ENCODE results near the gene CAMTA1.

CAMTA1 gene

DNA sequence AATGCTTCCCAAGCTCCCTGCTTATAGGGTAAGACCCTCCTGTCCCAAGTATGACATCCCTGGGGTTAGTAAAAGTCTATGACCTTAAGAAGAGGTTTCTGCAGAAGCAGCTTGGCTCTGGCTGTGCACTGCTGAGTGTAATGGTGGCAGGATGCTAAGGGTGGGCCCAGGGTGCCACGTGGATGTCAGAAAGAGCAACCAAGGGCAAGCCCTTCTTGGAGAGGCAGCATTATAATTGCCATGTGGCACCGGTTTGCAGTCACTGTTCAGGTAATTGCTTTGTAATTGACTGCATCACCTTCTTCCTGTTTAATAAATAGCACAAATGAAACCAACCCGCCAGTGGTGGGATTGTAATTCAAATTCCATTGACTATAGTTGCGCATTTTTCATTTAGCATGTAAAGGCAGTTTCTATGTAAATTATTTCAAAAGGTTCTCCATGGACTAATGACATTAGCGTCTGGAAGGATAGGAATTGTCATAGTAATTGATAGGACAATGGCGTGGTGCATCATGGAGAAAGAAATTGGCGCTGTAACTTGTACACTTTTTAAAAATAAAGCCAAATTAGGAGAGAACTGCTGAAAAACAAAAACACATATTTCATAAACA is 495.2 kb downstream of the CAMTA1 start:
- no peaks in the 10 kb centered on the region for H3K36me3 ChIP-seq (ENCODE audit: control insufficient read depth, low read depth, low read length)

GRCh38 chr1:7281821-7282220 is 496.6 kb downstream of the CAMTA1 start:
- Histone ChIP-seq H3K9me3 (ENCODE audit: control insufficient read depth, low read depth, low read length) (no peaks in the 10 kb centered on the region), H3K27me3 (ENCODE audit: control insufficient read depth, insufficient read depth, low read length) (no peaks in the 10 kb centered on the region), H3K36me3 (ENCODE audit: control insufficient read depth, low read depth, low read length) (no peaks in the 10 kb centered on the region), H3K9ac (ENCODE audit: low read length) (no peak overlapping the region), H3K4me1 (ENCODE audit: control insufficient read depth, low read depth, low read length) (peaks cover 3% of the 10 kb centered on the region), H3K4me3 (ENCODE audit: low read length) (no peak overlapping the region), H3K27ac (ENCODE audit: low read length) (no peak overlapping the region)

More for the DNA sequence above, 495.2 kb downstream of the CAMTA1 start:
- Histone ChIP-seq H3K9me3 (ENCODE audit: control insufficient read depth, low read depth, low read length) (no peaks in the 10 kb centered on the region), H3K4me1 (ENCODE audit: control insufficient read depth, low read depth, low read length) (peaks cover 3% of the 10 kb centered on the region), H3K4me3 (ENCODE audit: low read length) (no peak overlapping the region), H3K27me3 (ENCODE audit: control insufficient read depth, insufficient read depth, low read length) (no peaks in the 10 kb centered on the region), H3K9ac (ENCODE audit: low read length) (no peak overlapping the region), H3K27ac (ENCODE audit: low read length) (no peak overlapping the region)

DNA sequence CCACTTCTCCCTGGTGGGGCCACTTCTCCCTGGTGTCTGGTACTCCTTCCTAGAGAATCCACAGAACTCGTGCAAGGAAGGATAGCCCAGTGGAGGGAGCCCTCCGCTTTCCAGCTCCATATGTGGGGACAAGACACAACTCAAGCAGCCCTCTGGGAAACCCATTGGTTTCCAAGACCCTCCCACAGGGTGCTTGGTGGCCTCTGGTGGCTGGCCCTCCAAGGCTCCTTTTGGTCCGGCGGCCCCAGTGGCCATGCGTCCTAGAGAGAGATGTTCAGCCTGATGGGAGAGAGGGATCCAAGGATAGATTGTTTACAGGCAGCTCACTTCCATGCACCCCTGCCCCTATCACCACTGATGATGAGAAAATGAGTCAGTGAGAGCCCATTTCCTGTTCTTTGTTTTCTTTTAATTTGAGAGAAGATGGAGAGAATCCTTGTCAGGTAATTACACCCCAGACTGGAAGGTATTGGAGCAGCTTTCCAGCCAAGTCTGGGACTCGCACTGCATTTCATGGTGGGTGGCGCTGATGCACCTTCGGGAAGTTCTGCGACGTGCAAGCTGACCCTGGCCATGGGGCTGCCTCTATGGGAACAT is 499.7 kb downstream of the CAMTA1 start:
- Histone ChIP-seq H3K27ac (ENCODE audit: low read length) (no peak overlapping the region), H3K4me3 (ENCODE audit: low read length) (no peak overlapping the region), H3K9me3 (ENCODE audit: control insufficient read depth, low read depth, low read length) (no peaks in the 10 kb centered on the region), H3K27me3 (ENCODE audit: control insufficient read depth, insufficient read depth, low read length) (no peaks in the 10 kb centered on the region), H3K36me3 (ENCODE audit: control insufficient read depth, low read depth, low read length) (no peaks in the 10 kb centered on the region), H3K4me1 (ENCODE audit: control insufficient read depth, low read depth, low read length) (peaks cover 3% of the 10 kb centered on the region), H3K9ac (ENCODE audit: low read length) (no peak overlapping the region)

DNA sequence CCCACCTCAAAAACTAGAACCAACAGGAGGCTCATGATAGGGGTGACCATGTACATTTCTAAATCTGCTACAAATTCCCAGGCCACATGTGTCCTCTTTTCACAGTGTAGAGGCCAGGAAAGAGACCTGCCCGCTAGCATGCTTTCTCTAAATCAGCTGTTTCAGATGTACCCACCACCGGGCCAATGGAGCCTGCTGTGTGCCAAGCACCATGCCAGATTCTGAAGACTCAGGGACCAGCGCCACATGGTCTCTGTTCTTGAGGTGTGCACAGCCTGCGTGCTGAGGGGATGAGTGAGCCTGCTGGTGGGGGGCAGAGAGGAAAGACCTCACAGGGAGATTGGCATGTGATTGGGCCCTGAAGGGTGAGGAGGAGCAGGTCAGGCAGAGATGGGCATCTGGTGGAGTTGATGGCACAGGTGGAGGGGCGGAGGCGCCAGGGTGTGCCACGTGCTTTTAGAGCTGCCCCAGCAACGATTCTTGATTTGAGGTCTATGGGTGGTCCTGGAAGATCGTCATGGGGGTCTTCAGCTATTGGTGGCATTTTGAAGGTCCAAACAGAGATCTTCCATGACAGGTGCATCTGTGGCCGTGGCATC is 500.7 kb downstream of the CAMTA1 start:
- Histone ChIP-seq H3K4me3 (ENCODE audit: low read length) (no peak overlapping the region), H3K27ac (ENCODE audit: low read length) (no peak overlapping the region), H3K36me3 (ENCODE audit: control insufficient read depth, low read depth, low read length) (no peaks in the 10 kb centered on the region), H3K27me3 (ENCODE audit: control insufficient read depth, insufficient read depth, low read length) (no peaks in the 10 kb centered on the region), H3K4me1 (ENCODE audit: control insufficient read depth, low read depth, low read length) (no peaks in the 10 kb centered on the region), H3K9ac (ENCODE audit: low read length) (no peak overlapping the region), H3K9me3 (ENCODE audit: control insufficient read depth, low read depth, low read length) (no peaks in the 10 kb centered on the region)

DNA sequence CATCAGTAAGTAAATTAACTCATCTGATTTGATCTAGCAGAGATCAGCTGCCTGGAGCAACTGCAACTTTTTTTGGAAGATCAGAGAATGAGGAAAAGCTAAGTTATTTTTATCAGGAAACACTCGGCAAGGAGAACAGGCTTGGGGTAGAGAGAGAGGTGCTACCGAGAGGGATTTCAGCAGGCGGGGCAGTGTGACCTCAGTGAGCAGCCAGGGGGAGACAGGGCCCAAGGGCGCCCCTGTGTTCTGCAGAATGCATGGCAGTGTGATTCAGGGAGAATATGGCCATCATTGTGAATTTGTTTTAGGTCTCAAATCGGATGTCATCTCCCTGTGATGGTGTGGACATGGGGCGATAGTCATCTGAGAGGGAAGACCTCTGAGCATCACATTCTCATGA is 501.8 kb downstream of the CAMTA1 start:
- H3K9ac ChIP-seq (ENCODE audit: low read length), result no peak overlapping the region
- H3K27ac ChIP-seq (ENCODE audit: low read length), result no peak overlapping the region
- no peaks in the 10 kb centered on the region for H3K27me3 ChIP-seq (ENCODE audit: control insufficient read depth, insufficient read depth, low read length)
- no peaks in the 10 kb centered on the region for H3K4me1 ChIP-seq (ENCODE audit: control insufficient read depth, low read depth, low read length)
- H3K4me3 ChIP-seq (ENCODE audit: low read length), result no peak overlapping the region
- H3K9me3 ChIP-seq (ENCODE audit: control insufficient read depth, low read depth, low read length), result no peaks in the 10 kb centered on the region
- H3K36me3 ChIP-seq (ENCODE audit: control insufficient read depth, low read depth, low read length), result no peaks in the 10 kb centered on the region

- Histone ChIP-seq H3K9me3 (ENCODE audit: control insufficient read depth, low read depth, low read length) (no peaks in the 10 kb centered on the region), H3K36me3 (ENCODE audit: control insufficient read depth, low read depth, low read length) (no peaks in the 10 kb centered on the region), H3K27me3 (ENCODE audit: control insufficient read depth, insufficient read depth, low read length) (no peaks in the 10 kb centered on the region), H3K27ac (ENCODE audit: low read length) (no peak overlapping the region), H3K4me3 (ENCODE audit: low read length) (no peak overlapping the region), H3K9ac (ENCODE audit: low read length) (no peak overlapping the region), H3K4me1 (ENCODE audit: control insufficient read depth, low read depth, low read length) (peaks cover 4% of the 10 kb centered on the region)
Observed at GRCh38 chr1:7288992-7289391, 503.7 kb downstream of the CAMTA1 start.

DNA sequence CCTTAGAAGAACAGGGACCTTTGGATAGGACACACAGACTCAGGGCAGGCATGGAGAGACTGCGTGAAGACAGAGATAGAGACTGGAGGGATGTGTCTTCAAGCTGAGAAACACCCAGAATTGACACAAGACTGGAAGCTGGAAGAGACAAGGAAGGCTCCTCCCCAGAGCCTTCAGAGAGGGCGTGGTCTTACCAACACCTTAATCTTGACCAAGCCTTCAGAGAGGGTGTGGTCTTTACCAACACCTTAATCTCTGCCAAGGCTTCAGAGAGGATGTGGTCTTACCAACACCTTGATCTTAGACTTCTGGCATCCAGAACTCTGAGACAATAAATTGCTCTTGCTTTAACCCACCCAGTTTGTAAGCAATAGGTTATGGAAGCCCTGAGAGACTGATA is 504.4 kb downstream of the CAMTA1 start:
- peaks cover 10% of the 10 kb centered on the region for H3K4me1 ChIP-seq (ENCODE audit: control insufficient read depth, low read depth, low read length)
- no peaks in the 10 kb centered on the region for H3K36me3 ChIP-seq (ENCODE audit: control insufficient read depth, low read depth, low read length)
- H3K9ac ChIP-seq (ENCODE audit: low read length), result no peak overlapping the region
- no peaks in the 10 kb centered on the region for H3K9me3 ChIP-seq (ENCODE audit: control insufficient read depth, low read depth, low read length)
- H3K27me3 ChIP-seq (ENCODE audit: control insufficient read depth, insufficient read depth, low read length), result no peaks in the 10 kb centered on the region
- H3K4me3 ChIP-seq (ENCODE audit: low read length), result no peak overlapping the region
- H3K27ac ChIP-seq (ENCODE audit: low read length), result no peak overlapping the region

- Histone ChIP-seq H3K27me3 (ENCODE audit: control insufficient read depth, insufficient read depth, low read length) (no peaks in the 10 kb centered on the region), H3K36me3 (ENCODE audit: control insufficient read depth, low read depth, low read length) (no peaks in the 10 kb centered on the region), H3K4me1 (ENCODE audit: control insufficient read depth, low read depth, low read length) (peaks cover 10% of the 10 kb centered on the region), H3K27ac (ENCODE audit: low read length) (no peak overlapping the region), H3K9ac (ENCODE audit: low read length) (no peak overlapping the region), H3K9me3 (ENCODE audit: control insufficient read depth, low read depth, low read length) (no peaks in the 10 kb centered on the region), H3K4me3 (ENCODE audit: low read length) (no peak overlapping the region)
Observed at GRCh38 chr1:7290971-7291970, 506.0 kb downstream of the CAMTA1 start.

DNA sequence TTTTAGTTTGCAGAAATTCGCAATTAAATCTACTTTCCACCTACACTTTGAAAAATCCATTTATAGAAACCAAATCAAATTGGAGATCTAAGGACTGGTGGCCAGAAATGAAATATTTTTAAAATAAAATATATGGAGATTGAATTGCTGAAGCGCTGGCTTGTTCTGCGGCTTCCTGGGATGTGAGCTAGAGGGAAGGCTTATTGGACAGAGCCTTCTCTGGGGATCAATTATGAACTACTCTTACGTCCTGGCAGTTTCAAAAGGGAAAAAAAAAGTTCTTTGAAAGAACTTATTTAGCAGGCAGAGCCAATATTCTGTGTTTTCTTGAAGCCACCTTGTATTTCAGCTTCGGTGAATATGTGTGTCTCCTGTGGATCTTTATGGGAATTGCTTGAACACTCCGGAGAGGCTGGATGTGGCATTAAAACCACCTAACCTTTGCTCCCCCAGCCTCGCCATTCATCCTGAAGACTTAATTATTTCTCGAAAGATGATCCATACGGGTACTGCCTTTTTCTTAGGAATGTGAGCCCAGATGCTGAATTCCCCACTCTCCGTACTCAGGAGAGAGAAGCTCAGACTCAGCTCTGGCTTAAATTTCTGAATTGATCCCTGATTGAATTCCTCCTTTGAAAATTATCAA is 506.9 kb downstream of the CAMTA1 start:
- no peaks in the 10 kb centered on the region for H3K27me3 ChIP-seq (ENCODE audit: control insufficient read depth, insufficient read depth, low read length)
- H3K4me3 ChIP-seq (ENCODE audit: low read length), result no peak overlapping the region
- H3K9me3 ChIP-seq (ENCODE audit: control insufficient read depth, low read depth, low read length), result no peaks in the 10 kb centered on the region
- no peak overlapping the region for H3K27ac ChIP-seq (ENCODE audit: low read length)
- peaks cover 10% of the 10 kb centered on the region for H3K4me1 ChIP-seq (ENCODE audit: control insufficient read depth, low read depth, low read length)
- H3K9ac ChIP-seq (ENCODE audit: low read length), result no peak overlapping the region
- no peaks in the 10 kb centered on the region for H3K36me3 ChIP-seq (ENCODE audit: control insufficient read depth, low read depth, low read length)

DNA sequence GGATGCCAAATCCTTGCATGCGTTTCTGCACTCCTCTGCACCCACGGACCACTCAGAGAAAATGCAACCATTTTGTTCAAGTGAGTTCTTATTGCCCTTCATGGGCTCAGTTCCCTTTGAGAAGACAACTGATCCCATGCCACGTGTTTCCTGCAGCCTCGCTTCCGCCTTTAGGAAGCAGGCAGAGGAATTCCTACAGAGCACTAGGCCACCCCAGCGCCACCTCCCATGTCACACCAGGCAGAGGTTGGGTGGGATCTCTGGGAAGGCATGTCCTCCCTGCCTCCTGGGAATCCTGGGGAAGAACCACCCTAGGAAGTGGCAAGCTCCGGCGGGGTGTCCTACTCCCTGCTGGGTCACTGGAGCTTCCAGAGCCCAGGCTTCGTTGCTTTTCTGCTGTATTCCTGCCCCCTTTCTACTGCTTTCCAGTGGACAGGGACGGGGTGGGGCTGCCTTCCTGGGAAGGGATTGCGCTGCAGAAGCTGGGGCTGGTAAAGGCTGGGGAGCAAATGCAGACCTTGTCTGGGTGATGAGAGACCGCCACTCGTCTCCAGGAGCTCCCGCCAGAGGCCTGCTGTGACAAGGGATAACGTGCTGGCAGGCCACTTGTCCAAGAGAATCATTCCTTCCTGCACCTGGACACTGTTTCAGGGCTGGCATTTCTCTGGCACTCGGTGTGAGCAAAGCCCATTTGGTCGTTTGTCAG is 507.6 kb downstream of the CAMTA1 start:
- Histone ChIP-seq H3K9me3 (ENCODE audit: control insufficient read depth, low read depth, low read length) (no peaks in the 10 kb centered on the region), H3K4me1 (ENCODE audit: control insufficient read depth, low read depth, low read length) (peaks cover 17% of the 10 kb centered on the region), H3K27ac (ENCODE audit: low read length) (no peak overlapping the region), H3K36me3 (ENCODE audit: control insufficient read depth, low read depth, low read length) (no peaks in the 10 kb centered on the region), H3K4me3 (ENCODE audit: low read length) (no peak overlapping the region), H3K27me3 (ENCODE audit: control insufficient read depth, insufficient read depth, low read length) (no peaks in the 10 kb centered on the region), H3K9ac (ENCODE audit: low read length) (no peak overlapping the region)
